UCSD-AML1 (cell line): ENCODE data around the gene SLC17A7.
A peak's percentile ranks its signal among the peaks of the same experiment; 100 is the strongest.
"Not testable (repeated sequence)": the region's sequence is repeated elsewhere in the genome, so short reads cannot be mapped to it uniquely, and the experiment has no call there.

ENCODE experiments used
- DNase-seq: peaks from one replicate; lab custom pipeline; 2025; ENCODE audit not compliant: unreplicated experiment; lab: John Stamatoyannopoulos, UW

The SLC17A7 gene

DNA sequence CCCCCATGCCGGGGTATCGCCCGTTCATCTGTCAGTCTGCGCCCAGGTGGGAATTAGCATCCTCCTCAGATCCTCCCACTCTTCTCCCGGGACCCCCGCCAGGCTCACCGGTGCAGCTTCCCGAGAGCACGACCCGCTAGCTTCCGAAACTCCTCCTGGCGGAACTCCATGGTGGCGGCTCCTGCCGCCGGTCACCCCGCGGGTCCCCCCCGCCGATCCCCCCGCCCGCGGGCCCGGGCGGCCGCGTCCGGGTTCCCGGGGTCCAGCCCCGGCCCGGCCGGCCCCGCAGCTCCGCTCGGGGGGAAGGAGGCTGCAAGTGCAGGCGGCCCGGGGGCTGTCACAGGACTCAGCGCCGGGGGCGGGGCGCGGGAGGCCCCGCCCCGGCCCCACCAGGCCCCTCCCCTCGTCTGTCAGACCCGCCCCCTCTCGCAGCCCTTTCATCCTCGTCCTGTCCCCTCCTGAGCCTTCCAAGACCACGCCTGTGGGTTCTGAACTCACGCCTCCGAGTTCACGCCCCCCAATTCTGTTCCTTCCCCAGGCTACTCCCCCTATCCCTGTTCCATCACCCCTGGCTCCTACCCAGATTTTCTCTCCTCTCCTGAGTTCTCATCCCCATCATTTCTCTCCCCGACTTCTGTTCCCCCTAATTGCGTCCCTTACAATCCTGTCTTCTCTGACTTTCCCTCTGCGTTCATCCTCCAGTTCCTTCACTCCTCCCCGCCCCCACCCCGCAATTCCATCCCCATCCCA, at the start of gene SLC17A7:
TSS of gene SLC17A7 (minus strand) at position 318 of the 750 bp plus-strand sequence. CDS start at position 170, 148 bp downstream.
- DNase-seq, result peak; percentile 18

GRCh38 chr19:49490287-49491029, 49.1 kb upstream of the SLC17A7 start:
- no peak for DNase-seq

GRCh38 chr19:49489601-49490167, 48.4 kb upstream of the SLC17A7 start:
- no peak for DNase-seq

GRCh38 chr19:49488863-49489537, 47.7 kb upstream of the SLC17A7 start:
- no peak for DNase-seq

DNA sequence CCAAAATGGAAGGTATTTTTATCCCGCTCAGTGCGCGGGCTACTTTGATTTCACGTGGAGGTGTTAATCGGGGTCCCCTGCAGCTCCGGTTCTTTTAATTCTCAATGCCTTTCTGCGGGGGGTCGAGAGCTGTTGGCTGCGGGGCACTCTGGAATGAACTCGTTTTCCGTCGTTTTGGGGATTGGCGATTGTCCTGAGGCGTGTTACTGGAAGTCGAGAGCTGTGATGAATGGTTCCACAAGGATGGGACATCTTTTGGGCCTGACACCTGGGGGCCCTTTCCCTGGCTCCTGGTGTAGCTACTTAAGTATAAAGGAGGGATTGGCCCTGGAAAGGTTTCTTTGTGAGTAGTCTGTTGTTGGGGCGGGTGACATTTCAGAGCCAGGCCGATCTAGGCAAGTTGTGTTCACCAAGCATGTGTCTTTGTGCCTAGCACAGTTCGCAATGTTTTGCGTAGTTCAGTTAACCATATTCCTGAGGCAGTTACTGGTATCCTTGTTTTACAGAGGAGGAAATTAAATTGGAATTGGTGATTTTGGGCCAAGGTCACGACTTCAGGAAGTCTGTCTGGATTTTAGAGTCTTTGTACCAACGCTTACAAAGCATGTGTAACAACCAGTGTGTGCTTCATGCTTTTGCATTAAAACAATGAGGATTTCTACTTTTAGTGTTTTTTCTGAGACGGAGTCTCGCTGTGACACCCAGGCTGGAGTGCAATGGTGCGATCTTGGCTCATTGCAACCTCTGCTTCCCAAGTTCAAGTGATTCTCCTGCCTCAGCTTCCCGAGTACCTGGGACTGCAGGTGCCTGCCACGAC, 46.9 kb upstream of the SLC17A7 start:
- no peak for DNase-seq

- DNase-seq, result peak; percentile 100
Observed at GRCh38 chr19:49487277-49488045, 46.1 kb upstream of the SLC17A7 start, which contains the start of gene RPL13A. Gene RPL13A, plus strand, starts transcription at chr19:49487608. Its CDS starts 22 bp downstream, at chr19:49487630.

- DNase-seq, result no peak
Observed at GRCh38 chr19:49486710-49487276, 45.5 kb upstream of the SLC17A7 start.

DNA sequence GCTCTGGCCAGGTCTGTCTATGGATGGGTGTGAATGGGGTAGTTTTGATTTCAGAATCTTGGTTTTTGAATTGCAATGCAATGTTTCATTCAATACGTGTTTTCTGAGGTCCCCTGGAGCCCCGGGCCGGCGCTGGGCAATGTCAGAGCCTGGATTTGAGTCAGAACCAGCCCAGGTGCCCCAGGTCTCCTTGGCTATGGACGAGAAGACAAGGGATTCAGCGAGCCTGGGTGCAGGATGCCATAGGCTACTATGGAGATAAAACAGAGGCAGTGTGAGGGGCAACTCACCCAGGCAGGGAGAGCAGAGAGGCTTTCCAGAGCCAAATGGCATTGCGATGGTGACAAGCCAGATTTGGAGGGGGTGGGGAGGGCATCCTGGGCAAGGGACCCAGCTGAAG, 44.9 kb upstream of the SLC17A7 start:
- DNase-seq, result no peak

- no peak for DNase-seq
Observed at GRCh38 chr19:49481020-49481683, 39.8 kb upstream of the SLC17A7 start.

DNA sequence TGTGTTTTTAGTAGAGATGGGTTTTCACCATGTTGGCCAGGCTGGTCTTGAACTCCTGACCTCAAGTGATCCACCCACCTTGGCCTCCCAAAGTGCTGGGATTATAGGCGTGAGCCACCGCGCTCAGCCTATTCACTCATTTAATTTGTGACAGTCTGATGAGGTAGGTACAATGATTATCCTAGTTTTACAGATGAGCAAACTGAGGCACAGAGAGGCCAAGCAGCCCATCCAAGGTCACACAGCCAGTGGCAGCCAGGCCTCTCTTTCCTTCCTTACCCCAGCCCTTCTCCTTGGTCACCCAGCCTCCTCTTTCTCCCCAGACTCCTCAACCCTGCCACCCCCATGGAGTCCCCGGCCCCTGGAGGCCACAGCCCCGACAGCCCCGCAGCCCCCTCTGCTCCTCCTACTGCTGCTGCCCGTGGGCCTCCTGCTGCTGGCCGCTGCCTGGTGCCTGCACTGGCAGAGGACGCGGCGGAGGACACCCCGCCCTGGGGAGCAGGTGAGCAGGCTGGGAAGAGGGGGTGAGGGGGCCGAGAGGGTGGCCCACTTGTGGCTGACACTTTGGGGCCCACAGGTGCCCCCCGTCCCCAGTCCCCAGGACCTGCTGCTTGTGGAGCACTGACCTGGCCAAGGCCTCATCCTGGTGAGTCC, 38.8 kb upstream of the SLC17A7 start:
- DNase-seq, result no peak

DNA sequence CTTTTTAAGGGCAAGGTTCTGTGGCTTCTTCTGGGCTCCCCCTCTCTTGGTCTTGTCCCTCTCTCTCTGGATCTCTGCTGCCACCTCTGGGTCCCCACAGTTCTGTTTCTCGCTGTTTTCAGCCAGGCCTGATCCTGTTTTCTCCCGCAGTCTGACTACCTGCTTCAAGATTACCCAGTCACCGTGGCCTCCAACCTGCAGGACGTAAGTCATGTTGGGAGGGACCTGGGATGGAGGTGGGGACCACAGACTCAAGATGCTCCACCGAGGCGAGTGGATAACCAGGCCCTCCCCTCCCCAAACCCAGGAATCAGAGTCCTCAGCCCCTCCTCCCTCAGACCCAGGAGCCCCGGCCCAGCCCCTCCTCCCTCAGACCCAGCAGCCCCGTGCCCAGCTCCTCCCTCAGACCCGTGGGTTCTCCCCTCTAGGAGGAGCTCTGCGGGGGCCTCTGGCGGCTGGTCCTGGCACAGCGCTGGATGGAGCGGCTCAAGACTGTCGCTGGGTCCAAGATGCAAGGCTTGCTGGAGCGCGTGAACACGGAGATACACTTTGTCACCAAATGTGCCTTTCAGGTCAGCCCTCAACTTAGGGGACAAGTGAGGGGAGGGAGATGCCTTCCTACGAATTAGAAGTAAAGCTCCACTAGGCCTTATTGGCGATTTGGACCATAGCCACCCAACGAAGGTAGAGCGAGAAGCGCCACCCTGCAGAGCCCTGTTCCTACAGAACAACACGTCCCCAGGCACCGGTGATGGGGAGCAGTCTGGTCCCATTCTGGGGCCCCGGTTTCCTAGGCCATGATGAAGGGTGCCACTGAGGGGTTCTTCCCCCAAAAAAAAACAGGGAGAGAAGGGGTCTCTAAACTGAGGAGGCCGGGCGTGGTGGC, 34.9 kb upstream of the SLC17A7 start:
- peak; percentile 75 for DNase-seq

DNA sequence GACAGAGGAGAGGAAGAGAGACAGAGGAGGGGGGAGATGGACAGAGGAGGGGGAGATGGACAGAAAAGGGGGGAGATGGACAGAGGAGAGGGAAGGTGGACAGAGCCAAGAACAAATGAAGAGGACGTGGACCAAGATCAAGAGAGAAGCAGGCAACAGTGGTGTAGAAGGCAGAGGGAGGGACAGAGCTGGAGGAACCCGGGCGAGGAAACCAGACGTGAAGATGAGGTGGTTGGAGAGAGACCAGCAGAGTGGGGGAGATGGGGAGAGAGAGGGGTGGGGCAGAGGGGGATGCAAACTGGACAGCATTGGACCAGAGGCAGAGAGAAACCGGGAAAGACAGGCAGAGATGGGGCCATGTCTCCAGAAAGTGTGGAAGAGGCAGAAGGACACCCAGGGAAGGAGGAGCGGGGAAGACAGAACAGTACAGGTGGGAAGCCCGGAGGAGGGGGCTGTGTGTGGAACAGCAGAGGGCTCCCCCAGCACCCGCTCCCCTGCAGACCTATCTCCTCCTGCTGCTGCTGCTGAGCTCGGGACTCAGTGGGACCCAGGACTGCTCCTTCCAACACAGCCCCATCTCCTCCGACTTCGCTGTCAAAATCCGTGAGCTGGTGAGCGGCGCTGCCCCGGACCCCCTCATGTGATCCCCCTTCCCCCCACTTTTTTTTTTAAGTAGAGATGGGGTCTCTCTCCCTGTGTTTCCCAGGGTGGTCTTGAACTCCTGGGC, 34.0 kb upstream of the SLC17A7 start:
- DNase-seq, result no peak

- DNase-seq, result no peak
Observed at GRCh38 chr19:49474542-49474924, 33.2 kb upstream of the SLC17A7 start.

DNA sequence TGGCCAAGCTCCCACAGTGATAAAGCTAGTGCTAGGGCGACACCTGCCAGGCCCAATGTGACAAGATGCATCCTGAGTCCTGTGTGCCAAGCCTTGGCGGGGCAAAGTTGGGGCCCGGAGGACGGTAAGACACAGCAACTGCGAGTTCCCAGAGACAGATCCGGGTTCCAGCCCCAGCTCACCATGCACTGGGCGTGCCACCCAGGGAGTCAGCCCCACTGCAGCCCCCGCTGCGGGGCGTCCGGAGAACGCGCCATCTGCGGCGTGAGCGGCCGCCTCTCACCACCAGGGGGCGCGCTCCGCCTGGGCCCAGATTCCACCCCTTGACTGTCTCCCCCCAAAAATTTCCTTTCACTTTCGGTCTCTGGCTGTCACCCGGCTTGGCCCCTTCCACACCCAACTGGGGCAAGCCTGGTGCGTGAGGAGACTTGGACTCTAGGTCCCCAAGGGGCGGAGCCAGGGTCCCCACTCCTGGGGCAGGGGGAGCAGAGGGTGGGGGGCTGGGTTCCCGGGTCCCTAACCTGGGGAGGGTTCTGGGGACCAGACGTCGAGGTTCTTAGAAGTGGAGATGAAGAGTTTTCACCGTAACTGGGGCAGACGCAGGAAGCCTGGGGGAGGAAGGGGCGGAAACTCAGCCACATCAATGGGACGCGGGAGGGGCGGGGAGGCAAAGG, 32.7 kb upstream of the SLC17A7 start, which contains the start of gene FLT3LG:
TSS of gene FLT3LG (plus strand) at position 348 of the 674 bp plus-strand sequence. CDS start 425 bp downstream, outside the sequence.
- DNase-seq, result peak; percentile 80

GRCh38 chr19:49473501-49473867, 32.2 kb upstream of the SLC17A7 start:
- not testable (repeated sequence) for DNase-seq

DNA sequence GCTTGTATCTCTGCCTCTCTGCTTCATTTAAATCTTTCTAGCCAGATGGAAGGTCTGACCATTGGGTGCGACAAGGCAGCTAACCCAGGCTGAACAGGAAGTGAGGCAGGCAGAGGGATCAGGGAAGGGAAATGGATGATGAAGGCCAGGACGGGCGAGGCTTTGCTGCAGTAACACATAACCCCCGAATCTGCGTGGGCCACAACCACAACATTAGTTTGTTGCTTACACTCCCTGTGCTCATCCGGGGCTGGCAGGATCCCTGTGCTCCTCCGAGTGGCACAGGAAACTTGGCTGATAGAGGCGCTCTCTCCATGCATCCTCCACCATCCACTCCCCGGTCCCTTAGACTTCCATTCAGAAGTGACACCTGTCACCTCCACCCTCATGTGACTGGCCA, 31.6 kb upstream of the SLC17A7 start:
- no peak for DNase-seq
